ENCODE results near the gene IL17RC.

Gene IL17RC

DNA sequence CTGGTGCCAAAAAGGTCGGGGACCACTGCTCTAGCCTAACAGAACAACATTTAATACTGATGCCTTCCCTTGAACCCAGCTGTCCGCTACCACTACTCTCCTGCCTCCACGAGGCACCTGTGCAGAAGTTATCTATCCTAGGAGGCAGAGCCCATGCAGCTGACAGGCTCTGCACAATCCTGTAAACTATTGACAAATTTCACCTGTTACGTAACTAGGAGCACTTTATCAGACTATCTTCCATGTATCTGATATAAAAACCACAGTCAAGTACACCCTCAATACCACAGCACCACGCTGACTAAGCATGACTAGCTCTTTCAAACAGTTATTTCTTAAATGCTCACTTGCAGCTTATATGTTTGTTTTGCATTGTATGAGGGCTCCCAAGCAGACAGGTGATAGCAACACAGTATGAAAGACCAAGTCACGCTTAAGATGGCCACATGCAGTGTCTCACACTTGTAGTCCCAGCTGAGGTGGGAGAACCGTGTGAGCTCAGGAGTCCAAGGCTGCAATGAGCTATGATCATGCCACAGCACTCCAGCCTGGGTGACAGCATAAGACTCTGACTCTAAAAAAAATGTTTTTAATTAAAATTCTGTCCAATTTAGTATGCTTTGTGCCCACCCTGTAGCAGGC, 4.5 kb upstream of the IL17RC start:
- Histone ChIP-seq H3K4me1 (ENCODE audit: low read length) (peaks cover 27% of the 10 kb centered on the region), H4K20me1 (ENCODE audit: insufficient read depth, low read length) (no peaks in the 10 kb centered on the region), H3K27ac (ENCODE audit: low read length) (no peak overlapping the region), H2AFZ (ENCODE audit: low read depth, low read length) (no peak overlapping the region), H3K9ac (ENCODE audit: low read length) (no peak overlapping the region), H3K27me3 (ENCODE audit: low read depth, low read length) (no peaks in the 10 kb centered on the region), H3K36me3 (replicated peaks; ENCODE audit: low read depth, low read length) (no peaks in the 10 kb centered on the region), H3K9me3 (ENCODE audit: insufficient read depth, low read length) (no peaks in the 10 kb centered on the region), H3K4me2 (ENCODE audit: low read length) (no peak overlapping the region), H3K79me2 (ENCODE audit: low read length) (no peaks in the 10 kb centered on the region), H3K4me3 (ENCODE audit: low read length) (no peak overlapping the region)
- TF ChIP-seq CTCF (IDR thresholded peaks at IDR 0.05; ENCODE audit: low read depth, low read length) (no peak), EZH2phosphoT487 (IDR thresholded peaks at IDR 0.05; ENCODE audit: low read depth) (no peak)

DNA sequence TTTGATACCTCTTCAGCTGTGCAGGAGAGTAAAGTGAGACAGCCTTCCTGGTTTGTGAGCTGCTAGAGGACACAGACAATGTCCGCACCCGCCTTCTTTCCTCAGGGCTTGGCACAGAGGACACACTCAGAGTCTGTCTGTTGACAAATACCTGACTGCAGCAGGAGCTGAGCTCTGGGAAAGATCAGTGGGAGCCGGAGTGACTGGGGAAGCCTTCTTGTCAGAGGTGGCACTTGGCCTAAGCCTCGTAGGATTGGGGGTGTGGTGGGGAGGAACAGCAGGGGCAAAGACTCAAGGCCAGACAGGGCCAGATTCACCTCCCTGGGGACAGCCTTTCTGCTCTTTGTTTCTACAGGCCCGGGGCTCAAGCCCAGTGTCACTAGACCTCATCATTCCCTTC, 3.3 kb upstream of the IL17RC start:
- H3K27me3 ChIP-seq (ENCODE audit: low read depth, low read length), result no peaks in the 10 kb centered on the region
- H3K4me2 ChIP-seq (ENCODE audit: low read length), result no peak overlapping the region
- H4K20me1 ChIP-seq (ENCODE audit: insufficient read depth, low read length), result no peaks in the 10 kb centered on the region
- H3K9ac ChIP-seq (ENCODE audit: low read length), result no peak overlapping the region
- no peaks in the 10 kb centered on the region for H3K36me3 ChIP-seq (replicated peaks; ENCODE audit: low read depth, low read length)
- no peak overlapping the region for H2AFZ ChIP-seq (ENCODE audit: low read depth, low read length)
- no peaks in the 10 kb centered on the region for H3K79me2 ChIP-seq (ENCODE audit: low read length)
- H3K9me3 ChIP-seq (ENCODE audit: insufficient read depth, low read length), result no peaks in the 10 kb centered on the region
- no peak overlapping the region for H3K4me3 ChIP-seq (ENCODE audit: low read length)
- H3K27ac ChIP-seq (ENCODE audit: low read length), result no peak overlapping the region
- peaks cover 27% of the 10 kb centered on the region for H3K4me1 ChIP-seq (ENCODE audit: low read length)
- no peak for TF ChIP-seq EZH2phosphoT487 (IDR thresholded peaks at IDR 0.05; ENCODE audit: low read depth)
- no peak for TF ChIP-seq CTCF (IDR thresholded peaks at IDR 0.05; ENCODE audit: low read depth, low read length)

- H3K4me3 ChIP-seq (ENCODE audit: low read length), result no peak overlapping the region
- peaks cover 25% of the 10 kb centered on the region for H3K4me1 ChIP-seq (ENCODE audit: low read length)
- no peaks in the 10 kb centered on the region for H4K20me1 ChIP-seq (ENCODE audit: insufficient read depth, low read length)
- H3K27ac ChIP-seq (ENCODE audit: low read length), result no peak overlapping the region
- no peak overlapping the region for H2AFZ ChIP-seq (ENCODE audit: low read depth, low read length)
- H3K9me3 ChIP-seq (ENCODE audit: insufficient read depth, low read length), result no peaks in the 10 kb centered on the region
- H3K4me2 ChIP-seq (ENCODE audit: low read length), result no peak overlapping the region
- H3K9ac ChIP-seq (ENCODE audit: low read length), result no peak overlapping the region
- H3K36me3 ChIP-seq (replicated peaks; ENCODE audit: low read depth, low read length), result no peaks in the 10 kb centered on the region
- no peaks in the 10 kb centered on the region for H3K79me2 ChIP-seq (ENCODE audit: low read length)
- no peak for TF ChIP-seq EZH2phosphoT487 (IDR thresholded peaks at IDR 0.05; ENCODE audit: low read depth)
- TF ChIP-seq CTCF (IDR thresholded peaks at IDR 0.05; ENCODE audit: low read depth, low read length), result no peak
- H3K27me3 ChIP-seq (ENCODE audit: low read depth, low read length), result no peaks in the 10 kb centered on the region
Observed at GRCh38 chr3:9914011-9914410, 2.9 kb upstream of the IL17RC start.

- Histone ChIP-seq H3K27ac (ENCODE audit: low read length) (no peak overlapping the region), H3K9me3 (ENCODE audit: insufficient read depth, low read length) (no peaks in the 10 kb centered on the region), H3K4me1 (ENCODE audit: low read length) (peaks cover 18% of the 10 kb centered on the region), H3K79me2 (ENCODE audit: low read length) (no peaks in the 10 kb centered on the region), H3K4me3 (ENCODE audit: low read length) (peak overlapping the region; percentile 87), H3K27me3 (ENCODE audit: low read depth, low read length) (no peaks in the 10 kb centered on the region), H2AFZ (ENCODE audit: low read depth, low read length) (peak overlapping the region; percentile 84), H3K9ac (ENCODE audit: low read length) (peak overlapping the region; percentile 71), H3K4me2 (ENCODE audit: low read length) (peak overlapping the region; percentile 98), H4K20me1 (ENCODE audit: insufficient read depth, low read length) (no peaks in the 10 kb centered on the region), H3K36me3 (replicated peaks; ENCODE audit: low read depth, low read length) (no peaks in the 10 kb centered on the region)
- TF ChIP-seq CTCF (IDR thresholded peaks at IDR 0.05; ENCODE audit: low read depth, low read length) (no peak), EZH2phosphoT487 (IDR thresholded peaks at IDR 0.05; ENCODE audit: low read depth) (no peak)
Observed at GRCh38 chr3:9914559-9915253, 2.2 kb upstream of the IL17RC start.
